ENCODE results near the gene PEX11A.
"Not testable (repeated sequence)": the region's sequence is repeated elsewhere in the genome, so short reads cannot be mapped to it uniquely, and the experiment has no call there.

Gene PEX11A

GRCh38 chr15:89690276-89691218 is at the start of gene PEX11A, which contains the start of gene WDR93:
PEX11A (minus strand) TSS chr15:89690754; CDS start chr15:89690632, 122 bp downstream.
WDR93 (plus strand) TSS chr15:89690811; CDS start chr15:89701747, 10,936 bp downstream.
- in situ Hi-C loops (cut with MboI; ENCODE audit: low sequenced_read_pairs): no loop called here

DNA sequence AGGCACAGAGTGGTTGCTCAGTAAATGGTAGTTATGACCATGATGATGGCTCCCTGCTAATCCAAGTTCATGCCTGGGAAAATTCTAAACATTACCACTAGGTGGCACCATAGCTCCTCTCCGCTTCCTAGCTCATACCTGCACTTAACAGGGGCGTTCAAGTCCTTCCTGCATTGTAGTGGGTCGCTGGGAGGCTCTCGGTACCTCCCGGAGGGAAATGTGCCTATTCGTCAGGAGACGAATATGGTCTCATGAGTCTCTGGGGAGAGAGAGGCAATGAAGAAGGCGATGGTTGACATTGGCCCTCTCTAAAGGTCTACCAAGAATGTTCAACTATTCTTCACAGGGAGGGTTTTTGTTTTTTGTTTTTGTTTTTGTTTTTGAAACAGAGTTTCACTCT is 49.6 kb upstream of the PEX11A start:
- in situ Hi-C loops (cut with MboI; ENCODE audit: low sequenced_read_pairs): no loop called here

GRCh38 chr15:89735773-89736172 is 45.2 kb upstream of the PEX11A start:
- in situ Hi-C loops (cut with MboI; ENCODE audit: low sequenced_read_pairs): no loop called here

DNA sequence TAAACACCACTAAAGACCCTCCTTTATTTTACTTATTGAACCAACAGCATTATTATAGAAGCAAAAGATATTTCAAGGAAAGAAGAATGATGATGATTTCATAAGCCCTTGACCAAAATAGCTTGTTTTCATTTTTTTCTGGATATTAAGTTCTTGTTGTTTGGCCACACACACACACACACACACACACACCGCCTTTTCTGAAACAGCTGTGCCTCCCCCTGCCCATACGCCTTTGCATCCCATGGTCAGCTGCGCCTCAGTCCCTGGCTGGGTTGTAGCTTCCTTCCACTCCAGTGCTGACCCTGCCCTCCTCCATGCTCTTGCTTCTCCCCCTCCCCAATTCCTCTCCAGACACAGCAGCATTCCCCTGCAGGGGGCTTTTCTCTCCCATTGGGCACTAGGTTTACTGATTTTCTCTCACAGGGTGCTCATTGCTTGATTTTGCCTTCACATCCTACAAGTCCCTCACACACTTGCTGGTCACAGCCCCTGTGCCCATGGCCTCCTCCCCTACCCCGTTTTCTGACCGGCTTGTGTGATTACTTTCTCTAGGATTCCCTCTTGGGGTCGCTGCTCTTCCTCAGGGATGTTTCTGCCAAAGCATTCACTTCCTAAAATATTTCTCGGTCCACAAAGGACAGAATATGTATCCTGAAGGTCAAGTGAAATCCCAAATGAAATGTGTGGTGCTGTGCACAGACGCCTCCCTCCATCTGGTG is 42.1 kb upstream of the PEX11A start:
- in situ Hi-C loops (cut with MboI; ENCODE audit: low sequenced_read_pairs): no loop called here

DNA sequence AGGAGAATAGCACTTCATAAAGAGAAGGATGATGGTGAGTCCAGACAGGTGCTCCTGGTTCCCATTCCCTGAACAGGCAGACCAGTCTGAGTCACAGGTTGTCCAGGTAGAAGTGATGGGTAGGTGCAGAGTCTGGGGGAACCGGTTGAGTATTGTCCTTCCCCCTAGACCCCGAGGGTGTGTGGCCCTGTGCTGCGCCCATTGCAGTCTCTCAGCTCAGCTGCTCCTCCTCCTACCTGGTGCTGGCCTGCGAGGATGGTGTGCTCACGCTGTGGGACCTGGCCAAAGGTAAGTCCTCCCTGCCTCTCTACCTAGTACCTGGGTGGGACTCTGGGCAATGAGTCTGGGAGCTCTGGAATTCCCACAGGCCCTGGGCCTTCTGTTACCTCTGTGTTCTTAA is 40.7 kb upstream of the PEX11A start:
- in situ Hi-C loops (cut with MboI; ENCODE audit: low sequenced_read_pairs): no loop called here

GRCh38 chr15:89728254-89728653 is 37.7 kb upstream of the PEX11A start:
- in situ Hi-C loops (cut with MboI; ENCODE audit: low sequenced_read_pairs): no loop called here

DNA sequence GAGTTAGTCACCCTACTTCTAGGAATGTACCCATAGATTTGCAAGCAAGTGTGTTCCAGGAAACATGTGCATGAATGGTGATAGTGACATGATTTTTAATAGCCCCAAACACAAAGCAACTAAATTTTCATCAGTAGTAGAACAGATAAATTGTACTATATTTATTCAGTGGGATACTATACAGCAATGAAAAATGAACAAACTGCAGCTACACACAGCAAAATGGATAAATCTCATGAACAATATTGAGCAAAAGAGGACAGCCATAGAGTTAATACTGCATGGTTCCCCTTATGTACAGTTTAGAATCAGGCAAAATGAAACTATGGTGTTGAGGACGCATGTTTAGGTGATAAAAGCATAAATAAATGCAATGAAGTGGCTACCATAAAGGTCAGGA is 34.5 kb upstream of the PEX11A start:
- in situ Hi-C loops (cut with MboI; ENCODE audit: low sequenced_read_pairs): no loop called here

DNA sequence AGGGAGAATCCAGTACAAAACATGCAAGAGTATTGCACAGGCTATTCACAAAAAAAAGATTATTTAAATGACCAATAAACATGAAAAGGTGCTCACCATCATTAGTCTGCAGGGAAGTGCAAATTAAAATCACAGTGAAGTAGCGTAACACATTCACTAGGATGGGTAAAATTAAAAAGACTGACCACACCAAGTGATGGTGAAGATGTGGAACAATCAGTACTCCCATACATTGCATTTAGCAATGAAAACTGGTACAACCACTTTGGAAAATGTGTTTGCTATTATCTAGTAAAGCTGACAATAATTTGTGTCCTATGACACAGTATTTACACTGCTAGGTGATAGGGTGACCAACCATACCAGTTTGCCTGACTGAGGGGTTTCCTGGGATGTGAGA is 34.1 kb upstream of the PEX11A start:
- in situ Hi-C loops (cut with MboI; ENCODE audit: low sequenced_read_pairs): no loop called here

GRCh38 chr15:89723031-89723430 is 32.5 kb upstream of the PEX11A start:
- in situ Hi-C loops (cut with MboI; ENCODE audit: low sequenced_read_pairs): no loop called here

GRCh38 chr15:89714775-89715174 is 24.2 kb upstream of the PEX11A start:
- in situ Hi-C loops (cut with MboI; ENCODE audit: low sequenced_read_pairs): no loop called here

DNA sequence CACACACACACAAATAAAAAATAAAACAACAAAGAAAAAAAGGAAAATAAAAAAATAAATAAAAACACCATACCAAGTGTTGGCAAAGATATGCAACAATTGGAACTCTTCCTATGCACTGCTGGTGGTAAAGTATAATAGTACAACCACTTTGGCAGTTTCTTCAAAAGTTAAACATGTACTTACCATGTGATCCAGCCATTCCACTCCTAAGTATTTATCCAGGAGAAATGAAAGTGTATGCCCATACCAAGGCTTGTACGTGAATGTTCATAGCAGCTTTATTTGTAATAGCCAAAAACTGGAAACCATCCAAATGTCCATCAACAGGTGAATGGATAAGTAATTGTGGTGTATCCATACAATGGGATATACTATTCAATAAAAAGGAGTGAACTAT is 17.0 kb upstream of the PEX11A start:
- in situ Hi-C loops (cut with MboI; ENCODE audit: low sequenced_read_pairs): no loop called here

- in situ Hi-C loops (cut with MboI; ENCODE audit: low sequenced_read_pairs): no loop called here
These were observed 13.9 kb upstream of the PEX11A start for GRCh38 chr15:89704411-89704810.

DNA sequence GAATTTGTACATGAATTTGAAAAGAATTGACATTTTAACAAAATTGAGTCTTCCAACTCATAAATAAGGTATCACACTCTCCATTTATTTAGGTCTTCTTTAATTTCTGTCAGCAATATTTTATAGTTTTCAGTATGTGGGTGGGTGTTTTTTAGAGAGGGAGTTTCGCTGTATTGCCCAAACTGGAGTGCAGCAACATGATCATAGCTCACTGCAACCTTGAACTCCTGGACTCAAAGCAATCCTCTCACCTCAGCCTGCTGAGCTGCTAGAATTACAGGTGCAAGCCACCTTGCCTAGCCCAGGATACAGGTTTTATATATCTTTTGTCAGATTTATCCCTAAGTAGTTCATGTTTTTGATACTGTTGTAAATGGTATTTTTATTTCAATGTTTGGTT is 4.6 kb upstream of the PEX11A start:
- in situ Hi-C loops (cut with MboI; ENCODE audit: low sequenced_read_pairs): no loop called here

GRCh38 chr15:89693696-89694095 is 3.1 kb upstream of the PEX11A start:
- in situ Hi-C loops (cut with MboI; ENCODE audit: low sequenced_read_pairs): no loop called here

GRCh38 chr15:89693091-89693490 is 2.5 kb upstream of the PEX11A start:
- in situ Hi-C loops (cut with MboI; ENCODE audit: low sequenced_read_pairs): no loop called here

DNA sequence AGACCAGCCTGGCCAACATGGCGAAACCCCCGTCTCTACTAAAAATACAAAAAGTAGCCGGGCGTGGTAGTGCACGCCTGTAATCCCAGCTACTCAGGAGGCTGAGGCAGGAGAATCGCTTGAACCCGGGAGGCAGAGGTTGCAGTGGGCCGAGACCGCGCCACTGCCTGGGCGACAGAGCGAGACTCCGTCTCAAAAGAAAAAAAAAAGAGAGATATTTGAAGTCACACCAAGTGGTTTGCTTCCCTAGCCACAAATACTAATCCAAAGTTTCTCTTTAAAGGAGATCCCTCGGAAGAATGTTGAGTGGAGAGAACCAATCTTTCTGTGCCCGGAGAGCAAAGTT is 651 bp downstream of the PEX11A start:
- in situ Hi-C loops (cut with MboI; ENCODE audit: low sequenced_read_pairs): not testable (repeated sequence)

DNA sequence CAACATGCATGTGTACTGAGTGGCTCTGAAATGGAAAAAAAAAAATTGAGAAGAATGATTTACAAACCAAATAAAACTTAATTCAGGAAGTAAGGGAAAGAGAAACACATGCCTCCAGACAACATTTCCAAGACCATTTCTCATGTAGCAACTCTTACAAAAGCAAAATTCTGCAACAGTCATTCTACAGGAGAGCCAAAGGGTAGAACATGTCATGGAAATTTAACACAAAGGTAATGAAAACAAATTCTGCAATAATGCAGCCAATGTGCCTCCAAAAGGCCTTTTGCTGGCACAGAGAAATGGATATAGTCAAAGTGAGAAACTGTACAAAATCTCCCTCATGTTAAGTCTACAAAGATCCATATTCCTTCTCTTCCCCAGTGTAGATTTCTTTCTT is 4.0 kb downstream of the PEX11A start:
- in situ Hi-C loops (cut with MboI; ENCODE audit: low sequenced_read_pairs): no loop called here

DNA sequence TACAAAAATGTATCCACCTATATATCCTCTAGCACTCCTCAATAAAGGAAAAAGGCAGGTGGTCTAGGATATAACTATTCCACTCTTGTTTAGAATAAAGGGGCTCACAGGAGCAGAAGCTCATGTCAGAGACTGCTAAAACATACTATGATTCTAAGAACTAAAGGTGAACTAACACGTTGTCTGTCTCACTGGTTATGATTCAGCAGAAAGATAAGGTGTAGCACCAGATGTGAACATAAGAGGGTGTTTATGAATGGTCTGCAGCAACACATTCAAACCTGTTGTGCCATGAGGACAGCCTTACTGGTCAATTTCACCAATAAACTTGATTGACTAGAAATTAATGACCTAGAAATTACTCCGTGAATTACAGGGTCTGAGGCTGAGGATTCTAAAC is 4.6 kb downstream of the PEX11A start:
- in situ Hi-C loops (cut with MboI; ENCODE audit: low sequenced_read_pairs): no loop called here

GRCh38 chr15:89681146-89681545 is 9.4 kb downstream of the PEX11A start:
- in situ Hi-C loops (cut with MboI; ENCODE audit: low sequenced_read_pairs): no loop called here

DNA sequence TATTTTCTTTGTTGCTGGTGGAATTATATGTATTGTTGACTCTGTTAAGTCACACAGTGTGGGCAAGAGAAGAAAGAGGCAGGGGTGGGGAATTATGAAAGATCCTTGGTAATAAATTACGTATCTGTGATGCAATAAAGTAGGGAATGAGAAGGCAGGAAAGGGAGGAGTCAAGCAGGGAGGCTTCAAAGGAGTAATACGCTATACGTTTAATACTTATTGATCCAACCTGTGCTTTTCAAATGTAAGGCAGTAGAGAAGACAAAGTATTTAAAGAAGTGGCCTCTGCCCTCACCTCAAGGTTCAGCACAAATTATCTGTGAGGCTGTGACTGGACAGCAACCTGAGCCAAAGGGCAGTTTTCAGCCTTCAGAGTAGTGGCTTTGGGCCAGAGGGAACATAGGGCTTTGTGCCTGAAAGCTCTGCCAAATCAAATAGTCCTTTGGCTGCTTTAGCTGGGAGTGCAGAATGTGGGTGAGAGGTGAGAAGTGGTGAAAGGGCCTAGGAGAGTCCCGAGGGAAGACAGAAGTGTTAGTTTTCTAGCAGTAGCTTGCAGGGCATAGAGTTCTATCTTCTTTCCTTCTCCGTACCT is 10.2 kb downstream of the PEX11A start:
- in situ Hi-C loops (cut with MboI; ENCODE audit: low sequenced_read_pairs): no loop called here

DNA sequence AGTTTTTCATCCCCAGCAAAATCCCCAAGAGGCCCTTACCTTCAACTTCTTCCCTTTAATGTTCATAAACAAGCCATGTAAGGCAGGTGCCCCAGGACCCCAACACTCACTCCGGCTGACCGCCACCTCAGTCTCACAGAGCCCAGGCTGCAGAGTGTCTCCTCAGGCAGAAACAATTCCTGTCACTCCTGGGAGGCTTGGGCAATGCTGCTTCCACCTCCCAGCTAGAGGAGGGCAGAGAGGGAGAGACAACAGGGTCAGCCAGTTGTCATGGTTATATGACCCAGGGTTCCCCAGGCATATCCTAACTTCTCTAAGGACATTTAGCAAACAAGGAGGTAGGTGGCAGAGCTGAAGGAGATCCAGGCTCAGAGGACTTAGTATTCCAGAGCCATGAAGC is 11.3 kb downstream of the PEX11A start, which contains the start of gene PLIN1:
Gene PLIN1, minus strand, starts transcription at position 156 of the 400 bp plus-strand sequence. CDS start 1,878 bp downstream, outside the sequence.
- in situ Hi-C loops (cut with MboI; ENCODE audit: low sequenced_read_pairs): no loop called here

DNA sequence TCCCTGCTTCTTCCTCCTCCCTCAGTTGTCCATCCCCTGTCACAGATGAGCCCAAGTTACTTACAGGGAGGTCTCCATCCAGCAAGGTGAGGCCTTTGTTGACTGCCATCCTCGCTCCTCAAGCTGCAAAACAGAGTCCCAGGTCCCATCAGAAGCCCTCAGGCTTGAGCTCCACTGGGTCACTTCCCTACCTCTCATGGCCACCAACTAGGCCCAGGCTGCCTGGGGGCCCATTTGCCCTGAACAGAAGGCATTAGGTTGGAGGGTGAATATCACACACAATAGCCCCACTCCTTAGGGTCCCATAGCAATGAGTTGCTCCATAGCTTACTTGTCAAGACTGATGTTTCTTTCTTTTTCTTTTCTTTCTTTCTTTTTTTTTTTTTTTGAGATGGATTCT is 13.2 kb downstream of the PEX11A start:
- in situ Hi-C loops (cut with MboI; ENCODE audit: low sequenced_read_pairs): no loop called here

All from HL-60/S4 treated with phorbol 12-myristate 13-acetate at 8.2 ng/mL for 4 days and 3 days (cell line).